Thyroid gland (tissue), 4 donors: ENCODE measurements around the gene TMCO1. TPM values are rescaled to one million over a fixed set of nuclear protein-coding genes. Genes with fewer than 3 reads are reported as not detected.

Source experiments
- DNase-seq, 2 donors: peaks; one replicate each; pipeline ENCODE4 v3.0.0-alpha.2; 2019
- H3K27ac ChIP-seq, 3 donors: fragments of 200-600 bp; sonication (generic); 1 replicate in 2 of 3; 2 replicates in 1 of 3; pipeline ENCODE4 v1.5.1; 2016 to 2019; ENCODE audit warnings: mild to moderate bottlenecking in 1 of 3, moderate library complexity in 1 of 3
- H3K27me3 ChIP-seq: fragments of 200-600 bp; sonication (generic); one replicate; pipeline ENCODE4 v1.5.1; 2019
- H3K36me3 ChIP-seq, 2 donors: fragments of 200-600 bp; sonication (generic); one replicate each; pipeline ENCODE4 v1.5.1; 2016 to 2019
- H3K4me1 ChIP-seq, 2 donors: fragments of 200-600 bp; sonication (generic); one replicate each; pipeline ENCODE4 v1.5.1; 2017 to 2019
- H3K4me3 ChIP-seq, 3 donors: fragments of 200-600 bp; sonication (generic); replicated peaks in 1 of 3; 1 replicate in 2 of 3; 2 replicates in 1 of 3; pipeline ENCODE4 v1.5.1; 2016; ENCODE audit warnings: mild to moderate bottlenecking in 1 of 3
- H3K9me3 ChIP-seq: fragments of 200-600 bp; sonication (generic); one replicate; pipeline ENCODE4 v1.5.1; 2017
- POLR2A ChIP-seq, 2 donors: fragments of 450-650 bp; IDR thresholded peaks; one replicate each; pipeline ENCODE4 v1.6.1; 2017; ENCODE audit warnings: antibody characterized with exemption in 2 of 2, mild to moderate bottlenecking in 2 of 2, moderate library complexity in 1 of 2
- WGBS, 2 donors: methylation state at CpG; one replicate each; pipeline ENCODE4 v1.1.5; 2017; 5-methylcytosine and 5-hydroxymethylcytosine counted together
- intact Hi-C: fragments of 100-400 bp; cut with DNase I; formaldehyde crosslinking; loops from one replicate; pipeline ENCODE4 v1.15.1; 2023
- total RNA-seq, 4 donors: library from RNA; depleted of rRNA; stranded (reverse); fragments of >200 nt; gene quantifications; one replicate each; pipeline ENCODE4 v1.2.3, GENCODE V29; 2016
- TF ChIP-seq, protein P1 (sequence below), 6 experiments: fragments of 200-600 bp in 3 of 6; fragments of 450-650 bp in 3 of 6; sonication (generic) in 3 of 6; IDR thresholded peaks; one replicate each; pipeline ENCODE4 v1.5.1; 2016 to 2019; ENCODE audit warnings: antibody characterized with exemption in 6 of 6, mild to moderate bottlenecking in 2 of 6, inconsistent platforms in 1 of 6, moderate library complexity in 1 of 6

Gene TMCO1
- total RNA-seq, 4 donors from 2014 or later = 94.5 to 114 (median 103) TPM

DNA sequence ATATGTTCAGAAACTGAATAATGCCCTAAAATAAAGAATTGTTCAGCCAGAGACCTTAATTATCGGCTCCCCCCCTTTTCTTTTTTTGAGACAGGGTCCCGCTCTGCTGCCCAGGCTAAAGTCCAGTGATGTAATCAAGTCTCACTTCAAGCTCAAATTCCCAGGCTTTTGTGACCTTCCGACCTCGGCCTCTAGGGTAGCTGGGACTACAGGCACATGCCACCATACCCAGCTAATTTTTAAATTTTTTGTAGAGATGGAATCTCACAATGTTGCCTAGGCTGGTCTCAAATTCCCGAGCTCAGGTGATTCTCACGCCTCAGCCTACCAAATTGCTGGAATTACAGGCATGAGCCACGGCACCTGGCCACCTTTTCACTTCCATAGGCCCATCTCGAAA, 26.5 kb downstream of the TMCO1 start:
- 93 to 96% methylated on average over 8 of the region's 8 CpGs for WGBS, 2 donors
- H3K36me3 ChIP-seq = peaks cover 32 to 35% of the 10 kb centered on the region in 2 donors
- H3K4me1 ChIP-seq = no peaks in the 10 kb centered on the region
- no peak overlapping the region for H3K4me3 ChIP-seq
- H3K27ac ChIP-seq = no peak overlapping the region
- TF ChIP-seq POLR2A (IDR thresholded peaks at IDR 0.05) = no peak
- TF ChIP-seq, protein P1, sequence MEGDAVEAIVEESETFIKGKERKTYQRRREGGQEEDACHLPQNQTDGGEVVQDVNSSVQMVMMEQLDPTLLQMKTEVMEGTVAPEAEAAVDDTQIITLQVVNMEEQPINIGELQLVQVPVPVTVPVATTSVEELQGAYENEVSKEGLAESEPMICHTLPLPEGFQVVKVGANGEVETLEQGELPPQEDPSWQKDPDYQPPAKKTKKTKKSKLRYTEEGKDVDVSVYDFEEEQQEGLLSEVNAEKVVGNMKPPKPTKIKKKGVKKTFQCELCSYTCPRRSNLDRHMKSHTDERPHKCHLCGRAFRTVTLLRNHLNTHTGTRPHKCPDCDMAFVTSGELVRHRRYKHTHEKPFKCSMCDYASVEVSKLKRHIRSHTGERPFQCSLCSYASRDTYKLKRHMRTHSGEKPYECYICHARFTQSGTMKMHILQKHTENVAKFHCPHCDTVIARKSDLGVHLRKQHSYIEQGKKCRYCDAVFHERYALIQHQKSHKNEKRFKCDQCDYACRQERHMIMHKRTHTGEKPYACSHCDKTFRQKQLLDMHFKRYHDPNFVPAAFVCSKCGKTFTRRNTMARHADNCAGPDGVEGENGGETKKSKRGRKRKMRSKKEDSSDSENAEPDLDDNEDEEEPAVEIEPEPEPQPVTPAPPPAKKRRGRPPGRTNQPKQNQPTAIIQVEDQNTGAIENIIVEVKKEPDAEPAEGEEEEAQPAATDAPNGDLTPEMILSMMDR (IDR thresholded peaks at IDR 0.05) = no peak
- no peaks in the 10 kb centered on the region for H3K27me3 ChIP-seq
- no peaks in the 10 kb centered on the region for H3K9me3 ChIP-seq
- DNase-seq = no peak
- intact Hi-C loops = no loop called here

DNA sequence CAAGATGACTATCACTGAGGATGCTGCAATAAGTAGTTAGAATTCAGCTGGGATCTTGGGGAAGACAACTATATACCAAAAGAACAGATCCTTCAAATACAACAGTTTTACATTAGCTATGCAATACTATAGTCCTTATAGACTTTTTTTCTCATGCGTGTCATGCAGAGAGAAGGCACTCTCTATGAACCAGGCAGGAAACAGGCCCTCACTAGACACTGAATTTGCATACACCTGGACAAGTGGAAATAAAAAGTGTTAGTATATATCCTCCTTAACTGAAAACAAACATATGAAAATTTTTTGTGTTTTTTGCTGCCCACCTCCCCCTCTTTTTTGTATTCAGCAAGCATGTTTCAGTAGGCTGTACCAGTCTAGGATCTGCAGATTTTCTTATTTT, 29.9 kb downstream of the TMCO1 start:
- no peak for TF ChIP-seq POLR2A (IDR thresholded peaks at IDR 0.05)
- TF ChIP-seq, protein P1 (IDR thresholded peaks at IDR 0.05) = no peak
- H3K4me1 ChIP-seq = no peaks in the 10 kb centered on the region
- 100% methylated on average over 1 of the region's 1 CpG for WGBS, 2 donors
- no peak overlapping the region for H3K27ac ChIP-seq
- intact Hi-C loops = no loop called here
- DNase-seq = no peak
- no peaks in the 10 kb centered on the region for H3K9me3 ChIP-seq
- H3K27me3 ChIP-seq = no peaks in the 10 kb centered on the region
- peaks cover 28 to 29% of the 10 kb centered on the region in 2 donors for H3K36me3 ChIP-seq
- H3K4me3 ChIP-seq = no peak overlapping the region

DNA sequence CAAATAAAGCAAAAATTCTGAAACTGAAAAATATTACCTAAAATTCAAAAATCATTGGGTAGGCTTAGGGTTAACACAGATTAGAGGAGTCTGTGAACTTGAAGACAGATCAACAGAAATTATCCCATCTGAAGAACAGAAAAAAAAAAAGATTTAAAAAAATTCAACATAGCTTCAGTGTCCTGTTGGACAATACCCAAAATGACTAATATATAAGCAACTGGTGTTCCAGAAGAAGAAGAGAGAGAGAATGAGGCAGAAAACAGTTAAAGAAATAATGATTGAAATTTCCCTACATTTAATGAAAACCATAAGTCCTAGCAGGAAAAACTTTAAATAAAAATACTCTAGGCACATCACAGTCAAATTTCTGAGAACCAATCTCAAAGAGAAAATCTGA, 31.5 kb downstream of the TMCO1 start:
- Histone ChIP-seq H3K4me1 (no peaks in the 10 kb centered on the region), H3K9me3 (no peaks in the 10 kb centered on the region), H3K36me3 (peaks cover 18 to 23% of the 10 kb centered on the region in 2 donors), H3K27me3 (no peaks in the 10 kb centered on the region), H3K27ac (no peak overlapping the region), H3K4me3 (no peak overlapping the region)
- intact Hi-C loops = no loop called here
- DNase-seq = no peak
- TF ChIP-seq, protein P1 (IDR thresholded peaks at IDR 0.05) = no peak
- TF ChIP-seq POLR2A (IDR thresholded peaks at IDR 0.05) = no peak

DNA sequence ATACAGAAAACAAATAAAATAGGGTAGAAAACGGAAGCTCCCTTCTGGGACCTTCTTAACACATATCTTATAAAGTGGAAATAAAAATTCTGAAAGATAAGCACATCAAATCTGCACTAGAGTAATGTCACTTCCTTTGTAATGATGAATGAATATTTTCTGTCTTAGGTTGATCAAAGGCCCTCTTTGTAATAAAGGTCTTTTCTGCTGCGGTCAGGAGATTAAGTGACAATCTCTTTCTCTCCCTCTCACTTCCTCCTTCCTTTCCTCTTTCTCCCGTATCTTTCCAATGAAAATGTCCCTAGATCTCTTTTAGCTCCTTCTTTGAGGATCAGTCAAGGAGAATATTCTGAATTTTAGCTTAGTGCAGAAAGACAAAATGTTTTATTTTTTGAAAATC, 33.8 kb downstream of the TMCO1 start:
- H3K9me3 ChIP-seq = no peaks in the 10 kb centered on the region
- peaks cover 2 to 6% of the 10 kb centered on the region in 2 donors for H3K36me3 ChIP-seq
- no peak overlapping the region for H3K4me3 ChIP-seq
- DNase-seq = no peak
- TF ChIP-seq POLR2A (IDR thresholded peaks at IDR 0.05) = no peak
- TF ChIP-seq, protein P1 (IDR thresholded peaks at IDR 0.05) = no peak
- no peaks in the 10 kb centered on the region for H3K4me1 ChIP-seq
- intact Hi-C loops = no loop called here
- H3K27me3 ChIP-seq = no peaks in the 10 kb centered on the region
- 90 to 94% methylated on average over 3 of the region's 3 CpGs for WGBS, 2 donors
- no peak overlapping the region for H3K27ac ChIP-seq

DNA sequence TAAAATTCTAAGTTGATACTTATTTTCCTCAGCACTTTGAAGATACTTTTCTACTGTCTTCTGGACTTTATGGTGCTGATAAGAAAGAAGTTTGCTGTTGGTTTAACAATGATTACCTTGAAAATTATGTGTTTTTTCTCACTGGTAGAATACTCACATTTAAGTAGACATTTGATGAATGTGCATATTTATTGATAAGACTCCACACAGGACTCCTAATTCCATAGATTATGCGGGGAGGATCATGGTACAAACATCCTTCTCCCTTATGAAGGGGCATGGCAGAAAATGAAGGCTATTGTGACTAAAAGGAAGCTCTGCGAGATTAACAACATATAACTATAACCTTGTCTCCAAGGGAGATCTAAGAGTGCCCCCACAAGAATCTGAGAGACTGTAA, 41.8 kb downstream of the TMCO1 start:
- no peak overlapping the region for H3K4me3 ChIP-seq
- H3K9me3 ChIP-seq = no peaks in the 10 kb centered on the region
- 97 to 98% methylated on average over 2 of the region's 2 CpGs for WGBS, 2 donors
- H3K27ac ChIP-seq = no peak overlapping the region
- no peak for DNase-seq
- H3K27me3 ChIP-seq = no peaks in the 10 kb centered on the region
- peaks cover 12 to 14% of the 10 kb centered on the region in 2 donors for H3K36me3 ChIP-seq
- TF ChIP-seq, protein P1 (IDR thresholded peaks at IDR 0.05) = no peak
- no peak for TF ChIP-seq POLR2A (IDR thresholded peaks at IDR 0.05)
- intact Hi-C loops = no loop called here
- no peaks in the 10 kb centered on the region for H3K4me1 ChIP-seq
